Pons (tissue), 1 donor: ENCODE results near the gene PSME4.
"Not testable (repeated sequence)": the region's sequence is repeated elsewhere in the genome, so short reads cannot be mapped to it uniquely, and the experiment has no call there.

Source experiments
- DNase-seq: peaks from one replicate; pipeline ENCODE4 v3.0.0-alpha.2; 2016; ENCODE audit warnings: low spot score

PSME4 gene

GRCh38 chr2:53881360-53881759 is 89.4 kb downstream of the PSME4 start:
- DNase-seq = no peak

GRCh38 chr2:53880756-53881155 is 90.0 kb downstream of the PSME4 start:
- DNase-seq = no peak

- no peak for DNase-seq
Measured at GRCh38 chr2:53877556-53877955, 93.2 kb downstream of the PSME4 start.

- no peak for DNase-seq
Measured at GRCh38 chr2:53877112-53877511, 93.7 kb downstream of the PSME4 start.

GRCh38 chr2:53874401-53874950 is 96.3 kb downstream of the PSME4 start:
- no peak for DNase-seq

GRCh38 chr2:53867773-53868172 is 103.0 kb downstream of the PSME4 start:
- no peak for DNase-seq

GRCh38 chr2:53867169-53867568 is 103.6 kb downstream of the PSME4 start:
- no peak for DNase-seq

- no peak for DNase-seq
Measured at GRCh38 chr2:53865962-53866361, 104.8 kb downstream of the PSME4 start.

- DNase-seq = no peak
Measured at GRCh38 chr2:53865264-53865663, 105.5 kb downstream of the PSME4 start.

GRCh38 chr2:53863538-53864227 is 107.1 kb downstream of the PSME4 start:
- no peak for DNase-seq

GRCh38 chr2:53861824-53862223 is 109.0 kb downstream of the PSME4 start:
- no peak for DNase-seq

- no peak for DNase-seq
Measured at GRCh38 chr2:53859206-53860181, 111.3 kb downstream of the PSME4 start, which contains the start of gene GPR75. Gene GPR75 (minus strand): TSS chr2:53859967. CDS start chr2:53854756, 5,211 bp downstream.

GRCh38 chr2:53856272-53856671 is 114.5 kb downstream of the PSME4 start:
- no peak for DNase-seq

- no peak for DNase-seq
Measured at GRCh38 chr2:53854678-53855077, 116.1 kb downstream of the PSME4 start.

- DNase-seq = no peak
Measured at GRCh38 chr2:53852532-53852931, 118.3 kb downstream of the PSME4 start.

GRCh38 chr2:53851052-53851757 is 119.6 kb downstream of the PSME4 start:
- not testable (repeated sequence) for DNase-seq

GRCh38 chr2:53848062-53848461 is 122.7 kb downstream of the PSME4 start:
- no peak for DNase-seq

- DNase-seq = no peak
Measured at GRCh38 chr2:53843595-53843994, 127.2 kb downstream of the PSME4 start.

- no peak for DNase-seq
Measured at GRCh38 chr2:53842891-53843290, 127.9 kb downstream of the PSME4 start.

GRCh38 chr2:53841651-53842050 is 129.1 kb downstream of the PSME4 start:
- not testable (repeated sequence) for DNase-seq

GRCh38 chr2:53840580-53840979 is 130.2 kb downstream of the PSME4 start:
- no peak for DNase-seq

GRCh38 chr2:53829980-53830290 is 140.9 kb downstream of the PSME4 start:
- not testable (repeated sequence) for DNase-seq
